Measurements from ENCODE around the gene ESPL1. TPM values are rescaled to one million over a fixed set of nuclear protein-coding genes. Genes with fewer than 3 reads are reported as not detected.

The ESPL1 gene
- polyA plus RNA-seq, 3 donors, result 0.79 TPM; not detected in 2

GRCh38 chr12:53222170-53222721, 45.9 kb upstream of the ESPL1 start:
- no peak for DNase-seq
- no peaks in the 10 kb centered on the region for H3K27me3 ChIP-seq (ENCODE audit: control insufficient read depth in 2 of 2, insufficient read depth in 2 of 2, low read length in 2 of 2)
- peaks cover 0 to 2% of the 10 kb centered on the region in 2 donors for H3K9me3 ChIP-seq (replicated peaks in 1 of 2; ENCODE audit: control insufficient read depth in 1 of 2, insufficient read depth in 1 of 2, low read length in 2 of 2)
- H3K4me1 Mint-ChIP-seq, result peaks cover 60% of the 10 kb centered on the region
- peak overlapping the region; percentile 70 to 76 for H3K4me3 Mint-ChIP-seq
- H4K20me1 ChIP-seq (ENCODE audit: insufficient read depth, low read length), result no peaks in the 10 kb centered on the region
- no peaks in the 10 kb centered on the region for H3K36me3 ChIP-seq (replicated peaks in 1 of 2; ENCODE audit: control insufficient read depth in 1 of 2, insufficient read depth in 2 of 2, low read length in 2 of 2)
- peak overlapping the region; percentile 100 for H3K4me2 ChIP-seq (replicated peaks; ENCODE audit: extremely low read depth, low read length, poor library complexity, severe bottlenecking)
- H3K27ac ChIP-seq (ENCODE audit: low read depth in 1 of 2, low read length in 2 of 2), result peak overlapping the region; percentile 98 to 99
- H3K4me3 ChIP-seq (replicated peaks in 1 of 3; ENCODE audit: low read depth in 2 of 3, low read length in 3 of 3), result peak overlapping the region; percentile 20 to 97 (median 23)
- peaks cover under 1 to 4% (median 2%) of the 10 kb centered on the region in 7 donors for H3K9me3 Mint-ChIP-seq
- WGBS (ENCODE audit: insufficient coverage), result no CpG with 5 or more reads among the region's 5 CpGs
- H3K36me3 Mint-ChIP-seq, result peaks cover 4 to 13% of the 10 kb centered on the region in 2 donors
- H3K27ac Mint-ChIP-seq, result peak overlapping the region; percentile 83 to 99 (median 88)
- no peak overlapping the region for H2AFZ ChIP-seq (ENCODE audit: insufficient read depth, low read depth, low read length, poor library complexity, severe bottlenecking)
- H3K27me3 Mint-ChIP-seq (ENCODE audit: low read depth in 3 of 3), result peaks cover 5 to 24% (median 11%) of the 10 kb centered on the region in 3 donors
- H3K4me1 ChIP-seq (ENCODE audit: control insufficient read depth in 1 of 2, insufficient read depth in 2 of 2, low read length in 2 of 2), result peaks cover 54 to 70% of the 10 kb centered on the region in 2 donors
- TF ChIP-seq, protein P1, sequence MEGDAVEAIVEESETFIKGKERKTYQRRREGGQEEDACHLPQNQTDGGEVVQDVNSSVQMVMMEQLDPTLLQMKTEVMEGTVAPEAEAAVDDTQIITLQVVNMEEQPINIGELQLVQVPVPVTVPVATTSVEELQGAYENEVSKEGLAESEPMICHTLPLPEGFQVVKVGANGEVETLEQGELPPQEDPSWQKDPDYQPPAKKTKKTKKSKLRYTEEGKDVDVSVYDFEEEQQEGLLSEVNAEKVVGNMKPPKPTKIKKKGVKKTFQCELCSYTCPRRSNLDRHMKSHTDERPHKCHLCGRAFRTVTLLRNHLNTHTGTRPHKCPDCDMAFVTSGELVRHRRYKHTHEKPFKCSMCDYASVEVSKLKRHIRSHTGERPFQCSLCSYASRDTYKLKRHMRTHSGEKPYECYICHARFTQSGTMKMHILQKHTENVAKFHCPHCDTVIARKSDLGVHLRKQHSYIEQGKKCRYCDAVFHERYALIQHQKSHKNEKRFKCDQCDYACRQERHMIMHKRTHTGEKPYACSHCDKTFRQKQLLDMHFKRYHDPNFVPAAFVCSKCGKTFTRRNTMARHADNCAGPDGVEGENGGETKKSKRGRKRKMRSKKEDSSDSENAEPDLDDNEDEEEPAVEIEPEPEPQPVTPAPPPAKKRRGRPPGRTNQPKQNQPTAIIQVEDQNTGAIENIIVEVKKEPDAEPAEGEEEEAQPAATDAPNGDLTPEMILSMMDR (IDR thresholded peaks at IDR 0.05), result no peak
- H3K79me2 ChIP-seq (ENCODE audit: insufficient read depth, low read length), result peaks cover 21% of the 10 kb centered on the region
- intact Hi-C loops (cut with micrococcal nuclease), result loop anchor here in 1 of 2 donors (5.0 kb wide), 1 partner anchor 45 kb away; the partner anchor contains the start of gene ESPL1
- H3K9ac ChIP-seq (ENCODE audit: insufficient read depth, low read length, poor library complexity, severe bottlenecking), result peak overlapping the region; percentile 85

DNA sequence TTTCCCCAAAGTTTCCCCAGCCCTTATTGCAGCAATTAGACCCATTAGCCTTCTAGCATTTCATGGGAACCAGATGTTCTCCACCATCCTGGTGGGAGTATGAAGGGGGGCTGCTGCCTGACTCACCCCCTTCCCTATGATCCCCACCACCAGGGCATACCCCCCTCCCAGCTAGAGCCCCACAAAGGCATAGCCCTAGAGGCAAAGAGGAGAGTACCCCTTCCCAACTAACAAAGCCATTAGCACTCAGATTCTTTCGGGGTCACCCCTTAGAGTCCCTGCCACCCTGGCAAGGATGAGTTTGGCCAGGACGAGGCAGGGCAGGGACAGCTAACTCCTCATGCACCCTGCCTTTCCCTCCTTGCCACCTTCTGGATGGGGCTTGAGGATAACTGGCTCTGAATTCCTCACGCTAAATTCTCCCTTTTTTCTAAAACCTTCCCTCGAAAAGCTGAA, 45.3 kb upstream of the ESPL1 start:
- no peaks in the 10 kb centered on the region for H3K36me3 ChIP-seq (replicated peaks in 1 of 2; ENCODE audit: control insufficient read depth in 1 of 2, insufficient read depth in 2 of 2, low read length in 2 of 2)
- peaks cover 54% of the 10 kb centered on the region for H3K4me1 Mint-ChIP-seq
- peaks cover 0 to 2% (median 0%) of the 10 kb centered on the region in 7 donors for H3K9me3 Mint-ChIP-seq
- no peak overlapping the region for H3K9ac ChIP-seq (ENCODE audit: insufficient read depth, low read length, poor library complexity, severe bottlenecking)
- H3K4me2 ChIP-seq (replicated peaks; ENCODE audit: extremely low read depth, low read length, poor library complexity, severe bottlenecking), result peak overlapping the region; percentile 37
- peaks cover 48 to 64% of the 10 kb centered on the region in 2 donors for H3K4me1 ChIP-seq (ENCODE audit: control insufficient read depth in 1 of 2, insufficient read depth in 2 of 2, low read length in 2 of 2)
- H3K27me3 Mint-ChIP-seq (ENCODE audit: low read depth in 3 of 3), result peaks cover 5 to 24% (median 11%) of the 10 kb centered on the region in 3 donors
- H3K79me2 ChIP-seq (ENCODE audit: insufficient read depth, low read length), result peaks cover 19% of the 10 kb centered on the region
- H3K36me3 Mint-ChIP-seq, result peaks cover 4 to 13% of the 10 kb centered on the region in 2 donors
- no peaks in the 10 kb centered on the region for H3K27me3 ChIP-seq (ENCODE audit: control insufficient read depth in 2 of 2, insufficient read depth in 2 of 2, low read length in 2 of 2)
- no peaks in the 10 kb centered on the region for H4K20me1 ChIP-seq (ENCODE audit: insufficient read depth, low read length)
- no peak overlapping the region for H3K27ac ChIP-seq (ENCODE audit: low read depth in 1 of 2, low read length in 2 of 2)
- WGBS (ENCODE audit: insufficient coverage), result 0% methylated on average over 1 of the region's 4 CpGs
- intact Hi-C loops (cut with micrococcal nuclease), result loop anchor here in 1 of 2 donors (5.0 kb wide), 1 partner anchor 44 kb away; the partner anchor contains the start of gene ESPL1
- TF ChIP-seq, protein P1 (IDR thresholded peaks at IDR 0.05), result no peak
- H3K4me3 ChIP-seq (replicated peaks in 1 of 3; ENCODE audit: low read depth in 2 of 3, low read length in 3 of 3), result peak overlapping the region in 1 of 3 experiments; percentile 97
- H3K9me3 ChIP-seq (replicated peaks in 1 of 2; ENCODE audit: control insufficient read depth in 1 of 2, insufficient read depth in 1 of 2, low read length in 2 of 2), result no peaks in the 10 kb centered on the region
- no peak for DNase-seq
- H3K27ac Mint-ChIP-seq, result peak overlapping the region in 1 of 7 donors; percentile 19
- H3K4me3 Mint-ChIP-seq, result peak overlapping the region; percentile 35 to 76
- peak overlapping the region; percentile 59 for H2AFZ ChIP-seq (ENCODE audit: insufficient read depth, low read depth, low read length, poor library complexity, severe bottlenecking)
